ENCODE results near the gene SARDH. TPM values are rescaled to one million over a fixed set of nuclear protein-coding genes. Genes with fewer than 3 reads are reported as not detected.

The SARDH gene
- total and polyA plus RNA-seq, 2 donors (not counting 3 experiments of a cell fraction or from before 2014, with no cell fraction given): 0.19 to 0.44 TPM

DNA sequence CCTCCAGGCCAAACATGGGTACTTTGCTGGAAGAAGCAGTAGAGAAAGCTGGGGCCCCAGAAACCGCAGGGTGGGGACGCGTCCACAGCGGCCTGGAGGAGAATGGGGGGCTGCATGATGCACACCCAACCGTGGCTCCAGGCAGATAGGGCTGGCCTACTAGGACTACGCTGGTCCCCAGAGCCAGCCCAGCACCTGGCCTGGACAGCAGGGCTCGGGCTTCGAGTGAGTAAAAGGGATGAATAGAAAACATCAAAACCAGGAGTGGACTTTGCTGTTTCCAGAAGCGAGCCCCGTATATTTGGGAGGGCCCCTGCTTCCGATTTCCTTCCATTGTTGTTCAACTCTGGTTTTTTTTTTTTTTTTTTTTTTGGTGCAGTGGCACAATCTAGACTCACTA is 71.3 kb downstream of the SARDH start:
- DNase-seq (ENCODE audit: low read depth, low spot score) (no peak), FAIRE-seq (no peak)
- dilution Hi-C loops (cut with MboI; ENCODE audit: extremely low pct_ligation_motif_present, low sequenced_read_pairs) (no loop called here), intact Hi-C loops (cut with micrococcal nuclease) (no loop called here)
- H3K4me1 ChIP-seq (ENCODE audit: control insufficient read depth, extremely low read depth, insufficient read depth, low read length): no peaks in the 10 kb centered on the region
- ChIA-PET CTCF (no interaction called here), POLR2A (no interaction called here)
- no peak overlapping the region for H3K27ac ChIP-seq (ENCODE audit: insufficient read depth, low read depth, low read length)
- no peaks in the 10 kb centered on the region for H3K9me1 ChIP-seq (replicated peaks; ENCODE audit: control insufficient read depth, extremely low read depth, insufficient read depth, low read length)
- TF ChIP-seq MYC (IDR thresholded peaks at IDR 0.05; ENCODE audit: low read depth, low read length): no peak
- TF ChIP-seq EZH2 (IDR thresholded peaks at IDR 0.05; ENCODE audit: borderline replicate concordance, low read depth, low read length, severe bottlenecking): no peak
- TF ChIP-seq POLR2A (IDR thresholded peaks at IDR 0.05; ENCODE audit: low read depth, low read length): no peak
- no peak for TF ChIP-seq FOS (IDR thresholded peaks at IDR 0.05; ENCODE audit: borderline replicate concordance, insufficient read depth, low read length)
- TF ChIP-seq GATA2 (IDR thresholded peaks at IDR 0.05; ENCODE audit: insufficient read depth, insufficient read length, low read depth, low read length): no peak
- TF ChIP-seq, protein P1, sequence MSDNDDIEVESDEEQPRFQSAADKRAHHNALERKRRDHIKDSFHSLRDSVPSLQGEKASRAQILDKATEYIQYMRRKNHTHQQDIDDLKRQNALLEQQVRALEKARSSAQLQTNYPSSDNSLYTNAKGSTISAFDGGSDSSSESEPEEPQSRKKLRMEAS (IDR thresholded peaks at IDR 0.05; ENCODE audit: insufficient read depth, insufficient read length): no peak
- no peak for TF ChIP-seq JUN (IDR thresholded peaks at IDR 0.05; ENCODE audit: borderline replicate concordance, insufficient read depth, insufficient read length, low read depth)
- TF ChIP-seq, protein P2, sequence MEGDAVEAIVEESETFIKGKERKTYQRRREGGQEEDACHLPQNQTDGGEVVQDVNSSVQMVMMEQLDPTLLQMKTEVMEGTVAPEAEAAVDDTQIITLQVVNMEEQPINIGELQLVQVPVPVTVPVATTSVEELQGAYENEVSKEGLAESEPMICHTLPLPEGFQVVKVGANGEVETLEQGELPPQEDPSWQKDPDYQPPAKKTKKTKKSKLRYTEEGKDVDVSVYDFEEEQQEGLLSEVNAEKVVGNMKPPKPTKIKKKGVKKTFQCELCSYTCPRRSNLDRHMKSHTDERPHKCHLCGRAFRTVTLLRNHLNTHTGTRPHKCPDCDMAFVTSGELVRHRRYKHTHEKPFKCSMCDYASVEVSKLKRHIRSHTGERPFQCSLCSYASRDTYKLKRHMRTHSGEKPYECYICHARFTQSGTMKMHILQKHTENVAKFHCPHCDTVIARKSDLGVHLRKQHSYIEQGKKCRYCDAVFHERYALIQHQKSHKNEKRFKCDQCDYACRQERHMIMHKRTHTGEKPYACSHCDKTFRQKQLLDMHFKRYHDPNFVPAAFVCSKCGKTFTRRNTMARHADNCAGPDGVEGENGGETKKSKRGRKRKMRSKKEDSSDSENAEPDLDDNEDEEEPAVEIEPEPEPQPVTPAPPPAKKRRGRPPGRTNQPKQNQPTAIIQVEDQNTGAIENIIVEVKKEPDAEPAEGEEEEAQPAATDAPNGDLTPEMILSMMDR (IDR thresholded peaks at IDR 0.05; ENCODE audit: extremely low read depth in 1 of 2, insufficient read depth in 1 of 2, low read depth in 1 of 2, low read length in 2 of 2): no peak
- TF ChIP-seq POLR2AphosphoS5 (IDR thresholded peaks at IDR 0.05; ENCODE audit: insufficient read depth, low read depth, low read length): no peak
- H3K9ac ChIP-seq (replicated peaks; ENCODE audit: extremely low read depth, insufficient read depth, low read length): no peak overlapping the region
- H2AFZ ChIP-seq (ENCODE audit: low read depth, low read length): no peak overlapping the region
- BruUV-seq (replicated peaks): no TSS peak
- H3K79me2 ChIP-seq (ENCODE audit: control insufficient read depth, insufficient read depth, low read length): no peaks in the 10 kb centered on the region
- no peaks in the 10 kb centered on the region for H3K9me3 ChIP-seq (replicated peaks; ENCODE audit: control insufficient read depth, insufficient read depth, low read length)
- H4K20me1 ChIP-seq (replicated peaks; ENCODE audit: control insufficient read depth, extremely low read depth, insufficient read depth, low read length): no peaks in the 10 kb centered on the region
- H3K4me2 ChIP-seq (ENCODE audit: insufficient read depth, low read length): no peak overlapping the region
- no peak overlapping the region for H3K4me3 ChIP-seq (replicated peaks in 1 of 3; ENCODE audit: insufficient read depth in 1 of 3, low read depth in 1 of 3, low read length in 3 of 3)
- no peaks in the 10 kb centered on the region for H3K27me3 ChIP-seq (ENCODE audit: control insufficient read depth in 2 of 2, insufficient read depth in 2 of 2, low read length in 2 of 2)
- no peaks in the 10 kb centered on the region for H3K36me3 ChIP-seq (ENCODE audit: control insufficient read depth in 2 of 2, extremely low read depth in 1 of 2, insufficient read depth in 2 of 2, low read length in 2 of 2)
